ENCODE results near the gene CMTM6. TPM values are rescaled to one million over a fixed set of nuclear protein-coding genes. Genes with fewer than 3 reads are reported as not detected.

CMTM6 gene
- total RNA-seq, 1 donor from 2014 or later = 28.0 TPM

DNA sequence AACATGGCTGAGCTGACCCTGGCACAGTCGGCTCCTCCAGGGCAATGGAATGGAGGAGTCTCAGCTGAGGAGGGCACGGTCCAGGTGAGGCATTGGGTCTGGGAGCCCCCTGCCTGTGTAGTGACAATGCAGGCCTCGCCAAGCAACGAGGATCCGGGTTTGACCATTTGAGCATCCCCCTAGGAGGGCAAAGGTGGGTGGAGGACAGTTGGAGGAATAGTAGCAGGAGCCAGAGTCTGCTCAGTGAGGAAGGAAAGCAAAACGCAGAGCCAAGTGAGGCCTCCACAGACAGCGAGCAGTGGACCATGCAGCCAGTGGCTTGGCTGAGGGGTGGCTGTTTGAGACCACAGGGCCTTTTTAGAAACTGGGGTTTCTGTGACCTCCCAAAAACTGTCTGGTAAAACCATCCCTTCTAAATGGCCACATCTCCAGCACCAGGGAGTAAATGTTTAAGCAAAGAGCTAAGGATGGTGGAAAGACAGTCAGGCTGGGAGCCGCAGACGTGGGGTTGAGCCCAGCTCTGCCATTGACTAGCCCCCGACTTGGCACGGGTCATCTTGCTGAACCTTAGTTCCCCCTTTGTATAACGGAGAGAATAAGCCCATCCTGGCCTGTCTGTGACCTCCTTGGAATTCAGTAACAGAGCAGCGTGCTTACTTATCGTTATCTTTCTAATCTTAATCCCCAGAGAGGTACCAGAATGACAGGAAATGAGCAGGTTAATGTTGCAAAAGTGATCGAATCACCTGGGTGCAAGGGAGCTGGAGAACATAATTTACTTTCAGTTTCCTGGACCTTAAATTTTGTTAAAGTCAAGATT is 46.8 kb downstream of the CMTM6 start:
- no peaks in the 10 kb centered on the region for H3K9me3 ChIP-seq
- intact Hi-C loops (cut with DNase I) = no loop called here
- peak; percentile 69 to 77 for DNase-seq (ENCODE audit: extremely low spot score in 2 of 2)
- TF ChIP-seq POLR2A (IDR thresholded peaks at IDR 0.05) (no peak), POLR2AphosphoS5 (IDR thresholded peaks at IDR 0.05; ENCODE audit: insufficient read depth in 1 of 2, low read depth in 1 of 2) (no peak)
- TF ChIP-seq, protein P1, sequence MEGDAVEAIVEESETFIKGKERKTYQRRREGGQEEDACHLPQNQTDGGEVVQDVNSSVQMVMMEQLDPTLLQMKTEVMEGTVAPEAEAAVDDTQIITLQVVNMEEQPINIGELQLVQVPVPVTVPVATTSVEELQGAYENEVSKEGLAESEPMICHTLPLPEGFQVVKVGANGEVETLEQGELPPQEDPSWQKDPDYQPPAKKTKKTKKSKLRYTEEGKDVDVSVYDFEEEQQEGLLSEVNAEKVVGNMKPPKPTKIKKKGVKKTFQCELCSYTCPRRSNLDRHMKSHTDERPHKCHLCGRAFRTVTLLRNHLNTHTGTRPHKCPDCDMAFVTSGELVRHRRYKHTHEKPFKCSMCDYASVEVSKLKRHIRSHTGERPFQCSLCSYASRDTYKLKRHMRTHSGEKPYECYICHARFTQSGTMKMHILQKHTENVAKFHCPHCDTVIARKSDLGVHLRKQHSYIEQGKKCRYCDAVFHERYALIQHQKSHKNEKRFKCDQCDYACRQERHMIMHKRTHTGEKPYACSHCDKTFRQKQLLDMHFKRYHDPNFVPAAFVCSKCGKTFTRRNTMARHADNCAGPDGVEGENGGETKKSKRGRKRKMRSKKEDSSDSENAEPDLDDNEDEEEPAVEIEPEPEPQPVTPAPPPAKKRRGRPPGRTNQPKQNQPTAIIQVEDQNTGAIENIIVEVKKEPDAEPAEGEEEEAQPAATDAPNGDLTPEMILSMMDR (IDR thresholded peaks at IDR 0.05) = no peak
- peaks cover 12% of the 10 kb centered on the region for H3K4me1 ChIP-seq
- H3K27ac ChIP-seq = no peak overlapping the region
- no peaks in the 10 kb centered on the region for H3K27me3 ChIP-seq
- no peaks in the 10 kb centered on the region for H3K36me3 ChIP-seq
- H3K4me3 ChIP-seq = no peak overlapping the region

DNA sequence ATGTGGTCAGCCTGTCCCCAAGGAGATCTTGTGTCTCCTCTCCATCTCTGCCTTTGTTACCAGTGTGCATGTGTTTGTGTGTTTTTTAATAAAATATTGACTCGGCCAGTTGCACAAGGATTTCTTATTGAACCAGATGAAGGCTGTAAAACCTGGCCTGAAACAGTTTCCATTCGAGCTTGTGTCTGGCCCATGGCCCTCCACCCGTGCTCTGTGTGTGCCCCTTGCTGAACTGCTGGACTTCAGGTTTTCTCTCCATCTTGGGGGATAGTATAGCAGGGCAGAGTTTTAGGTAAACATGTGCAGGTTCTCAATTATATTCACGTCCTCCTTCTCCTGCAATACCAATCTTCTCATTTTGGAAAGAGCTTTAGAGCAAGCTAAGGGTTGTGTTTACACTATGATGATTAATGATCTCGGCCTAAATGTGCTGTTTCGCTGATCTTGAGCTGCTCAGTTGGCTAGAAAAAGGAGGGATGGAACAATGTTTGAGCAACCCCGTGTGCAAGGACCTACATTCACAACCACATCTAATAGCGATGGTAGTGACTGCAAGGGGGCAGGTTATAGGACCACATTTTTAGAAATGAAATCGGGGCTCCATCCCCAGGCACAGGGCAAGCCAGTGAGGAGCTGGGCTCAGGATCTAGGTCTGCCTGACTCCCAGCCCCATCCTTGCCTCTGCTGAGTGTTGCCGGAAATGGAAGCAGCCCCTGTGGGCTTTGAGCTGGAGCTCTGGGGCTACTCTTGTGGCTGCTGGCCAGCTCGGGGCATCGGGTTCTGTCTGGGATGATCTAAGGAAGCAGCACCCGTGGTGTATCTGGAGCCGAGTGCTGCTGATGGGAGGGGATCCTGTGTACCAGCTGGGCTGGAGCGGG is 47.7 kb downstream of the CMTM6 start:
- no peak overlapping the region for H3K4me3 ChIP-seq
- no peak for TF ChIP-seq POLR2A (IDR thresholded peaks at IDR 0.05)
- no peak for TF ChIP-seq POLR2AphosphoS5 (IDR thresholded peaks at IDR 0.05; ENCODE audit: insufficient read depth in 1 of 2, low read depth in 1 of 2)
- TF ChIP-seq, protein P1 (IDR thresholded peaks at IDR 0.05) = no peak
- H3K27me3 ChIP-seq = no peaks in the 10 kb centered on the region
- peaks cover 7% of the 10 kb centered on the region for H3K4me1 ChIP-seq
- no peak overlapping the region for H3K27ac ChIP-seq
- H3K9me3 ChIP-seq = no peaks in the 10 kb centered on the region
- H3K36me3 ChIP-seq = no peaks in the 10 kb centered on the region
- DNase-seq (ENCODE audit: extremely low spot score in 2 of 2) = peak in 1 of 2 donors; percentile 69
- intact Hi-C loops (cut with DNase I) = no loop called here

DNA sequence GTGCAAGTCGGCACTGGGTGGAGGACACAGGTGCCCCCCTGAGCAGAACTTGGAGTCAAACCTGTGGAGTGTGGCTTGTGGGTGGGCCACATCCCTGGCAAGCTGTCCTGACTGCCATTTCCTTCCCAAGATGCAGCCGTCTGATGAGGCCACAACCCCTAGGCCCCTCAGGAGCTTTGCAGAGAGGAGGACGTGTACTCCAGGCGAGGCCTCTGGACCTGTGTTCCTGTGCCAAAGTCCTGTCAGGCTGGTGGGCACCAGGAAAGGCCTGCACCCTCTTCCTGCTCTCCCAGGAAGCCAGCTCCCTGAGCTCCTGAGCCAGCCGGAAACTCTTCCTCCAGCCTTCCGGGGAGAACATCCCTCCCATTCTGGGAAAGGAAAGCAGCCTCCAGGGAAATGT is 48.5 kb downstream of the CMTM6 start:
- intact Hi-C loops (cut with DNase I) = no loop called here
- no peaks in the 10 kb centered on the region for H3K27me3 ChIP-seq
- DNase-seq (ENCODE audit: extremely low spot score in 2 of 2) = peak; percentile 72 to 77
- TF ChIP-seq, protein P1 (IDR thresholded peaks at IDR 0.05) = no peak
- TF ChIP-seq POLR2AphosphoS5 (IDR thresholded peaks at IDR 0.05; ENCODE audit: insufficient read depth in 1 of 2, low read depth in 1 of 2) = no peak
- TF ChIP-seq POLR2A (IDR thresholded peaks at IDR 0.05) = no peak
- H3K36me3 ChIP-seq = no peaks in the 10 kb centered on the region
- H3K9me3 ChIP-seq = no peaks in the 10 kb centered on the region
- no peak overlapping the region for H3K4me3 ChIP-seq
- H3K27ac ChIP-seq = no peak overlapping the region
- no peaks in the 10 kb centered on the region for H3K4me1 ChIP-seq

DNA sequence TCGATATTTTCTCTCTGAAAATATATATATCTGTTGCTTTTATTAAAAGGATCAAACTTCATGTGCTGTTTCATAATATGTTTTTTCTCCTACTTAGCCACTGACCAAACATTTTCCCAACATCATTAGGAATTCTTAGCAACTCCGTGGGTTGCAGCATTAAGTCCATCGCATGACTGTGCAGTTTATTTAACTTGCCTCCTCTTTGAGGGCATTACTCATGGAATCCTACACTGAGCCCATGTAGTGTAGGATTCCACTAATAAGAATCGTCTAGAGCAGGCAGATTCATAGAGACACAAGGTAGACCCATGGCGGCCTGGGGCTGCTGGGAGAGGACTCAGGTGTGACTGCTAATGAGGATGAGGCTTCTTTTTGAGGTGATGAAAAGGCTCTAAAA is 49.3 kb downstream of the CMTM6 start:
- TF ChIP-seq, protein P1 (IDR thresholded peaks at IDR 0.05) = no peak
- TF ChIP-seq POLR2A (IDR thresholded peaks at IDR 0.05) (no peak), POLR2AphosphoS5 (IDR thresholded peaks at IDR 0.05; ENCODE audit: insufficient read depth in 1 of 2, low read depth in 1 of 2) (no peak)
- peak in 1 of 2 donors; percentile 16 for DNase-seq (ENCODE audit: extremely low spot score in 2 of 2)

More for the DNA sequence above, 49.3 kb downstream of the CMTM6 start:
- no peaks in the 10 kb centered on the region for H3K36me3 ChIP-seq
- H3K4me3 ChIP-seq = no peak overlapping the region
- H3K27ac ChIP-seq = no peak overlapping the region
- H3K4me1 ChIP-seq = no peaks in the 10 kb centered on the region
- no peaks in the 10 kb centered on the region for H3K27me3 ChIP-seq
- intact Hi-C loops (cut with DNase I) = no loop called here
- no peaks in the 10 kb centered on the region for H3K9me3 ChIP-seq

All from vagina (tissue), 2 donors.